CD14-positive monocyte (primary cell): ENCODE measurements around the gene SYNJ2. TPM values are rescaled to one million over a fixed set of nuclear protein-coding genes. Genes with fewer than 3 reads are reported as not detected.

Experiments used
- DNase-seq, 3 donors: peaks; one replicate each; pipeline ENCODE4 v3.0.0-alpha.2; 2011 to 2022
- H2AFZ ChIP-seq: 2 replicates; pipeline ENCODE4 v1.6.0; 2012; ENCODE audit warnings: mild to moderate bottlenecking, low read depth, low read length, inconsistent platforms; ENCODE audit not compliant: insufficient read depth, poor library complexity, severe bottlenecking
- H3K27ac ChIP-seq, 2 donors: 1 replicate in 1 of 2; 2 replicates in 1 of 2; pipeline ENCODE4 v1.5.1; 2012 to 2013; ENCODE audit warnings: low read length in 2 of 2, control low read depth in 1 of 2, inconsistent platforms in 1 of 2, low read depth in 1 of 2, mild to moderate bottlenecking in 1 of 2
- H3K27me3 ChIP-seq, 2 donors: one replicate each; pipeline versions ENCODE4 v1.6.0 to v1.6.1; 2011 to 2013; ENCODE audit warnings: low read length in 2 of 2; ENCODE audit not compliant: control insufficient read depth in 2 of 2, insufficient read depth in 2 of 2
- H3K36me3 ChIP-seq, 2 donors: replicated peaks in 1 of 2; 1 replicate in 1 of 2; 2 replicates in 1 of 2; pipeline versions ENCODE4 v1.5.1 to v1.6.1; 2012 to 2013; ENCODE audit warnings: low read length in 2 of 2, control low read depth in 1 of 2, inconsistent platforms in 1 of 2, mild to moderate bottlenecking in 1 of 2; ENCODE audit not compliant: insufficient read depth in 2 of 2, control insufficient read depth in 1 of 2
- H3K4me1 ChIP-seq, 2 donors: 1 replicate in 1 of 2; 2 replicates in 1 of 2; pipeline versions ENCODE4 v1.5.1 to v1.6.1; 2012 to 2013; ENCODE audit warnings: low read length in 2 of 2, control low read depth in 1 of 2, inconsistent platforms in 1 of 2, mild to moderate bottlenecking in 1 of 2, moderate library complexity in 1 of 2; ENCODE audit not compliant: insufficient read depth in 2 of 2, control insufficient read depth in 1 of 2
- H3K4me2 ChIP-seq: replicated peaks from 2 replicates; pipeline ENCODE3; 2012; ENCODE audit warnings: low read length, moderate library complexity, mild to moderate bottlenecking; ENCODE audit not compliant: poor library complexity, severe bottlenecking; ENCODE audit errors: extremely low read depth
- H3K4me3 ChIP-seq, 3 experiments: fragments of 200-600 bp in 1 of 3; sonication (generic) in 1 of 3; replicated peaks in 1 of 3; 1 replicate in 2 of 3; 2 replicates in 1 of 3; pipeline ENCODE4 v1.5.1; 2011 to 2013; ENCODE audit warnings: low read length in 3 of 3, mild to moderate bottlenecking in 3 of 3, control low read depth in 2 of 3, low read depth in 2 of 3, inconsistent platforms in 1 of 3, moderate library complexity in 1 of 3
- H3K79me2 ChIP-seq: 2 replicates; pipeline ENCODE4 v1.6.0; 2012; ENCODE audit warnings: mild to moderate bottlenecking, control low read depth, inconsistent platforms, low read length, moderate library complexity; ENCODE audit not compliant: insufficient read depth
- H3K9ac ChIP-seq: 2 replicates; pipeline ENCODE4 v1.6.0; 2017; ENCODE audit warnings: low read length, mild to moderate bottlenecking; ENCODE audit not compliant: insufficient read depth, poor library complexity, severe bottlenecking
- H3K9me3 ChIP-seq, 2 donors: replicated peaks in 1 of 2; 1 replicate in 1 of 2; 2 replicates in 1 of 2; pipeline versions ENCODE4 v1.5.1 to v1.6.1; 2012 to 2013; ENCODE audit warnings: low read length in 2 of 2, control low read depth in 1 of 2; ENCODE audit not compliant: control insufficient read depth in 1 of 2, insufficient read depth in 1 of 2
- H4K20me1 ChIP-seq: 2 replicates; pipeline ENCODE4 v1.6.0; 2012; ENCODE audit warnings: mild to moderate bottlenecking, low read length, control low read depth, moderate library complexity; ENCODE audit not compliant: insufficient read depth
- H3K27ac Mint-ChIP-seq, 7 donors: one replicate each; pipeline ENCODE4 v1.8.0; 2020; ENCODE audit warnings: mild to moderate bottlenecking in 7 of 7, mixed read lengths in 7 of 7, moderate library complexity in 6 of 7, inconsistent platforms in 2 of 7
- H3K27me3 Mint-ChIP-seq, 3 donors: one replicate each; pipeline ENCODE4 v1.8.0; 2021 to 2022; ENCODE audit warnings: low read depth in 3 of 3, mild to moderate bottlenecking in 3 of 3, mixed read lengths in 3 of 3, moderate library complexity in 3 of 3, inconsistent platforms in 1 of 3
- H3K36me3 Mint-ChIP-seq, 2 donors: one replicate each; pipeline ENCODE4 v1.8.0; 2020; ENCODE audit warnings: mixed read lengths in 2 of 2, inconsistent platforms in 1 of 2, mild to moderate bottlenecking in 1 of 2
- H3K4me1 Mint-ChIP-seq: one replicate; pipeline ENCODE4 v1.8.0; 2020; ENCODE audit warnings: mild to moderate bottlenecking, mixed read lengths
- H3K4me3 Mint-ChIP-seq, 2 donors: one replicate each; pipeline ENCODE4 v1.8.0; 2020; ENCODE audit warnings: mild to moderate bottlenecking in 2 of 2, mixed read lengths in 2 of 2, moderate library complexity in 1 of 2
- H3K9me3 Mint-ChIP-seq, 7 donors: one replicate each; pipeline ENCODE4 v1.8.0; 2020 to 2022; ENCODE audit warnings: mixed read lengths in 7 of 7, mild to moderate bottlenecking in 6 of 7, moderate library complexity in 6 of 7, inconsistent platforms in 2 of 7
- WGBS: methylation state at CpG from one replicate; pipeline ENCODE4 v1.1.5; 2013; ENCODE audit warnings: missing lambda C conversion rate; ENCODE audit not compliant: insufficient coverage; 5-methylcytosine and 5-hydroxymethylcytosine counted together
- intact Hi-C, 2 donors: fragments of 100-400 bp; cut with micrococcal nuclease; formaldehyde crosslinking; loops; one replicate each; pipeline versions ENCODE4 v1.15.0 to v1.15.1; 2023
- polyA plus RNA-seq, 3 donors: library from polyadenylated mRNA; depleted of rRNA in 1 of 3; unstranded in 2 of 3; stranded (reverse) in 1 of 3; fragments of 300-500 nt in 2 of 3; fragments of >200 nt in 1 of 3; fragmentation: Illumina TruSeq in 2 of 3; gene quantifications; 1 replicate in 2 of 3; 2 replicates in 1 of 3; pipeline ENCODE4 v1.2.3, GENCODE V29; 2012 to 2021
- TF ChIP-seq, protein P1 (sequence below): fragments of 200-600 bp; IDR thresholded peaks from one replicate; pipeline ENCODE4 v1.8.0; 2022; ENCODE audit warnings: antibody characterized with exemption, mild to moderate bottlenecking

SYNJ2 gene
- polyA plus RNA-seq, 3 donors: 0.82 to 2.0 (median 1.6) TPM

DNA sequence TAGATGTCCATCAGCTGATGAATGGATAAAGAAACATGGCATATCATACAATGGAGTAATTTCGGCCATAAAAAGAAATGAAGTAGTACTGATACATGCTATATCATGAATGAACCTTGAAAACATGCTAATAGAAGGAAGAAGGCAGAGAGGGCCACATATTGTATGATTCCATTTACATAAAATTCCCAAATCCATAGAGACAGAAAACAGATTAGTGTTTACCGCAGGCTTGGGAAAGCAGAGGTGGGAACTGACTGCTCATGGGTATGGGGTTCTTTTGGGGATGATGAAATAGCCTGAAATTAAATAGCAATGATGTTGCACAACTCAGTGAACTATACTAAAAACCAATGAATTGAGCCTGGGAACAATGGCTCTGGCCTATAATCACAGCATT lies 128.1 kb downstream of the SYNJ2 start:
- Histone ChIP-seq H3K4me2 (no peak overlapping the region), H3K4me3 (no peak overlapping the region), H4K20me1 (no peaks in the 10 kb centered on the region), H3K36me3 (peaks cover 17 to 62% of the 10 kb centered on the region in 2 donors), H3K27ac (no peak overlapping the region), H3K4me1 (peaks cover 0 to 6% of the 10 kb centered on the region in 2 donors), H3K9ac (no peak overlapping the region), H2AFZ (no peak overlapping the region), H3K9me3 (no peaks in the 10 kb centered on the region), H3K79me2 (no peaks in the 10 kb centered on the region), H3K27me3 (no peaks in the 10 kb centered on the region)
- Mint-ChIP-seq H3K4me3 (no peak overlapping the region), H3K36me3 (peaks cover 41 to 62% of the 10 kb centered on the region in 2 donors), H3K9me3 (no peaks in the 10 kb centered on the region), H3K27ac (peak overlapping the region in 2 of 7 donors; percentile 15 to 61), H3K27me3 (peaks cover 0 to 2% (median 0%) of the 10 kb centered on the region in 3 donors), H3K4me1 (peaks cover 6% of the 10 kb centered on the region)
- no CpG with 5 or more reads among the region's 2 CpGs for whole genome bisulfite sequencing
- DNase-seq: no peak
- intact Hi-C loops: no loop called here
- TF ChIP-seq, protein P1, sequence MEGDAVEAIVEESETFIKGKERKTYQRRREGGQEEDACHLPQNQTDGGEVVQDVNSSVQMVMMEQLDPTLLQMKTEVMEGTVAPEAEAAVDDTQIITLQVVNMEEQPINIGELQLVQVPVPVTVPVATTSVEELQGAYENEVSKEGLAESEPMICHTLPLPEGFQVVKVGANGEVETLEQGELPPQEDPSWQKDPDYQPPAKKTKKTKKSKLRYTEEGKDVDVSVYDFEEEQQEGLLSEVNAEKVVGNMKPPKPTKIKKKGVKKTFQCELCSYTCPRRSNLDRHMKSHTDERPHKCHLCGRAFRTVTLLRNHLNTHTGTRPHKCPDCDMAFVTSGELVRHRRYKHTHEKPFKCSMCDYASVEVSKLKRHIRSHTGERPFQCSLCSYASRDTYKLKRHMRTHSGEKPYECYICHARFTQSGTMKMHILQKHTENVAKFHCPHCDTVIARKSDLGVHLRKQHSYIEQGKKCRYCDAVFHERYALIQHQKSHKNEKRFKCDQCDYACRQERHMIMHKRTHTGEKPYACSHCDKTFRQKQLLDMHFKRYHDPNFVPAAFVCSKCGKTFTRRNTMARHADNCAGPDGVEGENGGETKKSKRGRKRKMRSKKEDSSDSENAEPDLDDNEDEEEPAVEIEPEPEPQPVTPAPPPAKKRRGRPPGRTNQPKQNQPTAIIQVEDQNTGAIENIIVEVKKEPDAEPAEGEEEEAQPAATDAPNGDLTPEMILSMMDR: no peak

DNA sequence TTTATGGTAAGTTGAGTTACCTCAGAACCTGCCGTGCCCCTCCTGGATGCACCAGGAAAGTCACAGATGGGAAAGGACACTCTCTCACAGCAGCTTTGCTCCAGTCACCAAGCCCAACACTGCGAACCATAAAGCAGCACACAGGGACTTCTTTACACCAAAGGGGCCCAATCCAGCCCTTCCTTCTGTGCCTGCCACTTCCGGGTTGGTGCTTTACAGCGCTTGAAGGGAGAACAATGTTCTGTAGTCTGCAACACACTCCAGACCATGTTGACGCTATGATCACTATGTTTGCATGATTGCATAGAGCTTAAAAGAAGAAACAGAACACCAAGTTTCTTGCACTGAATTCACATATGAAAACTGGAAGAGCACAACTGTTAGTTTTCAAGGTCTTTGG lies 129.3 kb downstream of the SYNJ2 start:
- peaks cover 4% of the 10 kb centered on the region for H3K4me1 Mint-ChIP-seq
- TF ChIP-seq, protein P1: no peak
- H3K27me3 Mint-ChIP-seq: peaks cover 0 to 2% (median 0%) of the 10 kb centered on the region in 3 donors
- Histone ChIP-seq H3K79me2 (no peaks in the 10 kb centered on the region), H3K27ac (no peak overlapping the region), H3K4me2 (no peak overlapping the region), H3K27me3 (no peaks in the 10 kb centered on the region), H2AFZ (no peak overlapping the region), H3K4me3 (no peak overlapping the region), H3K36me3 (peaks cover 28 to 74% of the 10 kb centered on the region in 2 donors), H3K9me3 (no peaks in the 10 kb centered on the region), H3K9ac (no peak overlapping the region), H4K20me1 (no peaks in the 10 kb centered on the region), H3K4me1 (peaks cover 0 to 6% of the 10 kb centered on the region in 2 donors)
- no peaks in the 10 kb centered on the region for H3K9me3 Mint-ChIP-seq
- intact Hi-C loops: no loop called here
- H3K36me3 Mint-ChIP-seq: peaks cover 50 to 73% of the 10 kb centered on the region in 2 donors
- no peak for DNase-seq
- H3K27ac Mint-ChIP-seq: peak overlapping the region in 1 of 7 donors; percentile 55
- WGBS: 90% methylated on average over 2 of the region's 5 CpGs
- no peak overlapping the region for H3K4me3 Mint-ChIP-seq
